CD4-positive, CD25-positive, alpha-beta regulatory T cell (primary cell): Measurements from ENCODE around the gene PLA2G2F. TPM values are rescaled to one million over a fixed set of nuclear protein-coding genes. Genes with fewer than 3 reads are reported as not detected.
A peak's percentile ranks its signal among the peaks of the same experiment; 100 is the strongest.

Experiments
- ATAC-seq, 2 donors: fragments of 150-1000 bp; cut with Tn5 transposase; one replicate each; pipeline ENCODE4 v1.10.0; 2021; ENCODE audit warnings: low read depth in 2 of 2, moderate number of reproducible peaks in 2 of 2, moderate library complexity in 1 of 2
- DNase-seq, 3 donors: peaks; one replicate each; pipeline versions ENCODE4 v3.0.0 to v3.0.0-alpha.2; 2012 to 2022; ENCODE audit warnings: mixed read lengths in 1 of 3
- H3K27ac ChIP-seq: one replicate; pipeline ENCODE4 v1.7.0; 2013; ENCODE audit warnings: mild to moderate bottlenecking, low read length; ENCODE audit not compliant: insufficient read depth, poor library complexity, severe bottlenecking
- H3K27me3 ChIP-seq: one replicate; pipeline ENCODE4 v1.7.0; 2013; ENCODE audit warnings: low read length; ENCODE audit not compliant: control insufficient read depth, insufficient read depth
- H3K36me3 ChIP-seq: one replicate; pipeline ENCODE4 v1.7.0; 2013; ENCODE audit warnings: mild to moderate bottlenecking, low read length, moderate library complexity; ENCODE audit not compliant: control insufficient read depth, insufficient read depth
- H3K4me1 ChIP-seq: 2 replicates; pipeline ENCODE4 v1.7.0; 2013; ENCODE audit warnings: mild to moderate bottlenecking, low read length; ENCODE audit not compliant: insufficient read depth, control insufficient read depth, poor library complexity, severe bottlenecking
- H3K4me3 ChIP-seq: one replicate; pipeline ENCODE4 v1.7.0; 2013; ENCODE audit warnings: low read depth, mild to moderate bottlenecking, low read length, moderate library complexity
- H3K9me3 ChIP-seq, 2 experiments: 1 replicate in 1 of 2; 2 replicates in 1 of 2; pipeline ENCODE4 v1.7.0; 2013; ENCODE audit warnings: low read length in 2 of 2, mild to moderate bottlenecking in 1 of 2, moderate library complexity in 1 of 2; ENCODE audit not compliant: control insufficient read depth in 2 of 2
- H3K27ac Mint-ChIP-seq, 3 donors: one replicate each; pipeline ENCODE4 v1.8.0; 2020 to 2022; ENCODE audit warnings: mild to moderate bottlenecking in 3 of 3, mixed read lengths in 3 of 3, moderate library complexity in 2 of 3
- H3K27me3 Mint-ChIP-seq: one replicate; pipeline ENCODE4 v1.8.0; 2022; ENCODE audit warnings: mild to moderate bottlenecking, mixed read lengths
- H3K36me3 Mint-ChIP-seq: one replicate; pipeline ENCODE4 v1.8.0; 2020; ENCODE audit warnings: mixed read lengths
- H3K4me1 Mint-ChIP-seq, 4 donors: one replicate each; pipeline ENCODE4 v1.8.0; 2020 to 2022; ENCODE audit warnings: mixed read lengths in 4 of 4, mild to moderate bottlenecking in 1 of 4
- H3K4me3 Mint-ChIP-seq, 4 donors: one replicate each; pipeline ENCODE4 v1.8.0; 2020 to 2022; ENCODE audit warnings: mild to moderate bottlenecking in 4 of 4, mixed read lengths in 4 of 4, moderate library complexity in 3 of 4
- H3K9me3 Mint-ChIP-seq, 7 donors: one replicate each; pipeline ENCODE4 v1.8.0; 2020 to 2022; ENCODE audit warnings: mixed read lengths in 7 of 7, mild to moderate bottlenecking in 3 of 7, moderate library complexity in 2 of 7
- polyA plus RNA-seq, 4 donors: library from polyadenylated mRNA; unstranded; fragments of 300-500 nt; fragmentation: Illumina TruSeq; gene quantifications; one replicate each; pipeline ENCODE4 v1.2.3, GENCODE V29; 2021
- total RNA-seq: library from RNA; stranded (reverse); gene quantifications from one replicate; pipeline ENCODE4 v1.2.3, GENCODE V29; 2022

Gene PLA2G2F
- total and polyA plus RNA-seq, 5 donors from 2014 or later, result not detected

- Mint-ChIP-seq H3K27me3 (peaks cover 4% of the 10 kb centered on the region), H3K27ac (no peak overlapping the region), H3K36me3 (no peaks in the 10 kb centered on the region), H3K4me1 (peaks cover 0 to 20% (median 11%) of the 10 kb centered on the region in 4 donors), H3K4me3 (no peak overlapping the region), H3K9me3 (peaks cover 0 to 6% (median 1%) of the 10 kb centered on the region in 7 donors)
- no peaks in the 10 kb centered on the region for H3K27me3 ChIP-seq
- DNase-seq (no peak), ATAC-seq (no peak)
- H3K4me3 ChIP-seq, result no peak overlapping the region
- H3K9me3 ChIP-seq, result no peaks in the 10 kb centered on the region
- no peaks in the 10 kb centered on the region for H3K36me3 ChIP-seq
- H3K4me1 ChIP-seq, result peaks cover 7% of the 10 kb centered on the region
- no peak overlapping the region for H3K27ac ChIP-seq
Observed at GRCh38 chr1:20180129-20180843, 41.2 kb downstream of the PLA2G2F start.

- Mint-ChIP-seq H3K36me3 (no peaks in the 10 kb centered on the region), H3K4me3 (no peak overlapping the region)
Observed at GRCh38 chr1:20180844-20181207, 41.7 kb downstream of the PLA2G2F start.

GRCh38 chr1:20182415-20182814, 43.3 kb downstream of the PLA2G2F start:
- ATAC-seq (no peak), DNase-seq (no peak)
- Histone ChIP-seq H3K4me3 (no peak overlapping the region), H3K9me3 (no peaks in the 10 kb centered on the region), H3K27ac (no peak overlapping the region), H3K4me1 (peaks cover 26% of the 10 kb centered on the region), H3K27me3 (no peaks in the 10 kb centered on the region), H3K36me3 (no peaks in the 10 kb centered on the region)
- Mint-ChIP-seq H3K36me3 (no peaks in the 10 kb centered on the region), H3K4me1 (peaks cover 0 to 36% (median 24%) of the 10 kb centered on the region in 4 donors), H3K9me3 (peaks cover 0 to 6% (median 1%) of the 10 kb centered on the region in 7 donors), H3K27ac (no peak overlapping the region), H3K4me3 (no peak overlapping the region), H3K27me3 (peaks cover 4% of the 10 kb centered on the region)

More at GRCh38 chr1:20180844-20181207, 41.7 kb downstream of the PLA2G2F start:
- Histone ChIP-seq H3K27ac (no peak overlapping the region), H3K36me3 (no peaks in the 10 kb centered on the region), H3K9me3 (no peaks in the 10 kb centered on the region), H3K4me1 (peaks cover 12% of the 10 kb centered on the region), H3K4me3 (no peak overlapping the region), H3K27me3 (no peaks in the 10 kb centered on the region)
- H3K27ac Mint-ChIP-seq, result no peak overlapping the region
- peaks cover 4% of the 10 kb centered on the region for H3K27me3 Mint-ChIP-seq
- H3K4me1 Mint-ChIP-seq, result peaks cover 0 to 23% (median 14%) of the 10 kb centered on the region in 4 donors
- DNase-seq, result no peak
- H3K9me3 Mint-ChIP-seq, result peaks cover 0 to 6% (median 1%) of the 10 kb centered on the region in 7 donors
- no peak for ATAC-seq

- ATAC-seq (no peak), DNase-seq (no peak)
- Histone ChIP-seq H3K27me3 (no peaks in the 10 kb centered on the region), H3K4me1 (peaks cover 27% of the 10 kb centered on the region), H3K27ac (no peak overlapping the region), H3K4me3 (no peak overlapping the region), H3K9me3 (no peaks in the 10 kb centered on the region), H3K36me3 (no peaks in the 10 kb centered on the region)
- peaks cover 0 to 6% (median 1%) of the 10 kb centered on the region in 7 donors for H3K9me3 Mint-ChIP-seq
- peaks cover 0 to 42% (median 29%) of the 10 kb centered on the region in 4 donors for H3K4me1 Mint-ChIP-seq
- no peaks in the 10 kb centered on the region for H3K36me3 Mint-ChIP-seq
- no peak overlapping the region for H3K27ac Mint-ChIP-seq
- H3K4me3 Mint-ChIP-seq, result no peak overlapping the region
- no peaks in the 10 kb centered on the region for H3K27me3 Mint-ChIP-seq
Observed at GRCh38 chr1:20183035-20183434, 43.9 kb downstream of the PLA2G2F start.

GRCh38 chr1:20183616-20184271, 44.6 kb downstream of the PLA2G2F start:
- Histone ChIP-seq H3K27ac (no peak overlapping the region), H3K36me3 (no peaks in the 10 kb centered on the region), H3K9me3 (no peaks in the 10 kb centered on the region), H3K27me3 (no peaks in the 10 kb centered on the region), H3K4me1 (peaks cover 27% of the 10 kb centered on the region), H3K4me3 (no peak overlapping the region)
- no peak for ATAC-seq
- Mint-ChIP-seq H3K36me3 (no peaks in the 10 kb centered on the region), H3K9me3 (peaks cover 0 to 6% (median 1%) of the 10 kb centered on the region in 7 donors), H3K27me3 (no peaks in the 10 kb centered on the region), H3K4me3 (peak overlapping the region; percentile 3 to 87 (median 34)), H3K27ac (peak overlapping the region; percentile 2 to 72 (median 72)), H3K4me1 (peaks cover 0 to 48% (median 31%) of the 10 kb centered on the region in 4 donors)
- no peak for DNase-seq

- Histone ChIP-seq H3K4me1 (peaks cover 27% of the 10 kb centered on the region), H3K36me3 (no peaks in the 10 kb centered on the region), H3K4me3 (no peak overlapping the region), H3K9me3 (no peaks in the 10 kb centered on the region), H3K27ac (no peak overlapping the region), H3K27me3 (no peaks in the 10 kb centered on the region)
- H3K4me1 Mint-ChIP-seq, result peaks cover 0 to 48% (median 31%) of the 10 kb centered on the region in 4 donors
- H3K9me3 Mint-ChIP-seq, result peaks cover 0 to 5% (median 1%) of the 10 kb centered on the region in 7 donors
- DNase-seq (peak in 1 of 3 donors; percentile 6), ATAC-seq (no peak)
- no peaks in the 10 kb centered on the region for H3K27me3 Mint-ChIP-seq
- no peaks in the 10 kb centered on the region for H3K36me3 Mint-ChIP-seq
- H3K27ac Mint-ChIP-seq, result peak overlapping the region; percentile 2 to 72 (median 72)
- H3K4me3 Mint-ChIP-seq, result peak overlapping the region; percentile 58 to 87 (median 83)
Observed at GRCh38 chr1:20184481-20184900, 45.4 kb downstream of the PLA2G2F start.

- peak; percentile 70 to 80 for ATAC-seq
- Mint-ChIP-seq H3K4me3 (peak overlapping the region; percentile 79 to 85 (median 81)), H3K27me3 (no peaks in the 10 kb centered on the region), H3K4me1 (peaks cover 0 to 48% (median 31%) of the 10 kb centered on the region in 4 donors), H3K27ac (peak overlapping the region; percentile 51 to 96 (median 72)), H3K9me3 (peaks cover 0 to 1% (median 0%) of the 10 kb centered on the region in 7 donors), H3K36me3 (no peaks in the 10 kb centered on the region)
- Histone ChIP-seq H3K27me3 (no peaks in the 10 kb centered on the region), H3K27ac (peak overlapping the region; percentile 44), H3K36me3 (no peaks in the 10 kb centered on the region), H3K4me3 (peak overlapping the region; percentile 71), H3K9me3 (no peaks in the 10 kb centered on the region), H3K4me1 (peaks cover 27% of the 10 kb centered on the region)
- DNase-seq, result peak; percentile 19 to 79 (median 44)
Observed at GRCh38 chr1:20184997-20185833, 46.1 kb downstream of the PLA2G2F start.
